Measurements from ENCODE around the gene TCF7L1. TPM values are rescaled to one million over a fixed set of nuclear protein-coding genes. Genes with fewer than 3 reads are reported as not detected.

Gene TCF7L1
- polyA plus RNA-seq, 1 of the 3 experiments (the other 2 are of a cell fraction), result 3.7 TPM

- TF ChIP-seq, protein P1, sequence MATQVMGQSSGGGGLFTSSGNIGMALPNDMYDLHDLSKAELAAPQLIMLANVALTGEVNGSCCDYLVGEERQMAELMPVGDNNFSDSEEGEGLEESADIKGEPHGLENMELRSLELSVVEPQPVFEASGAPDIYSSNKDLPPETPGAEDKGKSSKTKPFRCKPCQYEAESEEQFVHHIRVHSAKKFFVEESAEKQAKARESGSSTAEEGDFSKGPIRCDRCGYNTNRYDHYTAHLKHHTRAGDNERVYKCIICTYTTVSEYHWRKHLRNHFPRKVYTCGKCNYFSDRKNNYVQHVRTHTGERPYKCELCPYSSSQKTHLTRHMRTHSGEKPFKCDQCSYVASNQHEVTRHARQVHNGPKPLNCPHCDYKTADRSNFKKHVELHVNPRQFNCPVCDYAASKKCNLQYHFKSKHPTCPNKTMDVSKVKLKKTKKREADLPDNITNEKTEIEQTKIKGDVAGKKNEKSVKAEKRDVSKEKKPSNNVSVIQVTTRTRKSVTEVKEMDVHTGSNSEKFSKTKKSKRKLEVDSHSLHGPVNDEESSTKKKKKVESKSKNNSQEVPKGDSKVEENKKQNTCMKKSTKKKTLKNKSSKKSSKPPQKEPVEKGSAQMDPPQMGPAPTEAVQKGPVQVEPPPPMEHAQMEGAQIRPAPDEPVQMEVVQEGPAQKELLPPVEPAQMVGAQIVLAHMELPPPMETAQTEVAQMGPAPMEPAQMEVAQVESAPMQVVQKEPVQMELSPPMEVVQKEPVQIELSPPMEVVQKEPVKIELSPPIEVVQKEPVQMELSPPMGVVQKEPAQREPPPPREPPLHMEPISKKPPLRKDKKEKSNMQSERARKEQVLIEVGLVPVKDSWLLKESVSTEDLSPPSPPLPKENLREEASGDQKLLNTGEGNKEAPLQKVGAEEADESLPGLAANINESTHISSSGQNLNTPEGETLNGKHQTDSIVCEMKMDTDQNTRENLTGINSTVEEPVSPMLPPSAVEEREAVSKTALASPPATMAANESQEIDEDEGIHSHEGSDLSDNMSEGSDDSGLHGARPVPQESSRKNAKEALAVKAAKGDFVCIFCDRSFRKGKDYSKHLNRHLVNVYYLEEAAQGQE (IDR thresholded peaks at IDR 0.05; ENCODE audit: low read depth, low read length), result peak; percentile 20; the same call in 1 of the 2 replicates
- TF ChIP-seq ELF1 (IDR thresholded peaks at IDR 0.05) (no peak), SMC3 (IDR thresholded peaks at IDR 0.05; ENCODE audit: low read depth, low read length) (no peak), SIN3A (IDR thresholded peaks at IDR 0.05; ENCODE audit: borderline replicate concordance, low read depth, low read length) (0 out of 2 replicates have a peak, but pooled peaks have one; percentile 52)
- TF ChIP-seq, protein P2, sequence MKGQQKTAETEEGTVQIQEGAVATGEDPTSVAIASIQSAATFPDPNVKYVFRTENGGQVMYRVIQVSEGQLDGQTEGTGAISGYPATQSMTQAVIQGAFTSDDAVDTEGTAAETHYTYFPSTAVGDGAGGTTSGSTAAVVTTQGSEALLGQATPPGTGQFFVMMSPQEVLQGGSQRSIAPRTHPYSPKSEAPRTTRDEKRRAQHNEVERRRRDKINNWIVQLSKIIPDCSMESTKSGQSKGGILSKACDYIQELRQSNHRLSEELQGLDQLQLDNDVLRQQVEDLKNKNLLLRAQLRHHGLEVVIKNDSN (IDR thresholded peaks at IDR 0.05; ENCODE audit: borderline replicate concordance, low read depth), result no peak
These were observed 26.6 kb upstream of the TCF7L1 start (continued) for GRCh38 chr2:85106489-85107180.

GRCh38 chr2:85110991-85111560 lies 22.1 kb upstream of the TCF7L1 start:
- H4K20me1 ChIP-seq (ENCODE audit: insufficient read depth), result no peaks in the 10 kb centered on the region
- H3K4me2 ChIP-seq, result no peak overlapping the region
- H2AFZ ChIP-seq (ENCODE audit: low read depth), result no peak overlapping the region
- ChIA-PET POLR2A (no interaction called here), CTCF (interaction anchor here (1.2 to 3.7 kb wide), 4 partner anchors 22 to 188 kb away, joined by 4 to 14 read pairs (median 6); partner anchors contain the start of gene TCF7L1)
- TF ChIP-seq NFIC (IDR thresholded peaks at IDR 0.05; ENCODE audit: borderline replicate concordance), result no peak
- TF ChIP-seq EZH2phosphoT487 (IDR thresholded peaks at IDR 0.05; ENCODE audit: borderline replicate concordance, low read depth), result no peak
- TF ChIP-seq TEAD4 (IDR thresholded peaks at IDR 0.05; ENCODE audit: borderline replicate concordance, insufficient read depth), result no peak
- TF ChIP-seq MEF2A (IDR thresholded peaks at IDR 0.05; ENCODE audit: borderline replicate concordance, low read depth), result no peak
- no peak for TF ChIP-seq FOXM1 (IDR thresholded peaks at IDR 0.05; ENCODE audit: low read depth)
- TF ChIP-seq JUND (IDR thresholded peaks at IDR 0.05), result no peak
- no peak for TF ChIP-seq NRF1 (IDR thresholded peaks at IDR 0.05; ENCODE audit: low read depth, low read length)
- no peak overlapping the region for H3K27ac ChIP-seq (ENCODE audit: low read depth in 2 of 2, low read length in 1 of 2)
- no peak for DNase-seq
- H3K9me3 ChIP-seq, result no peaks in the 10 kb centered on the region
- H3K4me3 ChIP-seq (ENCODE audit: low read depth in 2 of 2, low read length in 1 of 2), result no peak overlapping the region
- H3K27me3 ChIP-seq (ENCODE audit: insufficient read depth), result no peaks in the 10 kb centered on the region; the same call in 1 of the 2 replicates
- H3K9me2 ChIP-seq, result no peaks in the 10 kb centered on the region
- H3F3A ChIP-seq (replicated peaks; ENCODE audit: insufficient read depth), result peaks cover 3% of the 10 kb centered on the region
- H3K79me2 ChIP-seq (ENCODE audit: insufficient read depth), result no peaks in the 10 kb centered on the region
- H3K4me1 ChIP-seq (ENCODE audit: control insufficient read depth in 1 of 2, insufficient read depth in 2 of 2, low read depth in 1 of 2, low read length in 1 of 2), result no peaks in the 10 kb centered on the region
- 82% methylated on average over 3 of the region's 3 CpGs for WGBS (ENCODE audit: low lambda C conversion rate)
- no peak overlapping the region for H3K9ac ChIP-seq
- H3K36me3 ChIP-seq (replicated peaks in 1 of 2; ENCODE audit: control insufficient read depth in 1 of 2, insufficient read depth in 2 of 2, low read length in 1 of 2), result no peaks in the 10 kb centered on the region

Measured in SK-N-SH (cell line).